HG03575 (cell line): ENCODE data around the gene TRIM71.

ENCODE experiments used
- ATAC-seq: cut with Tn5 transposase; IDR thresholded peaks from one replicate; pipeline ENCODE4 v1.9.1; 2021; ENCODE audit not compliant: unreplicated experiment, insufficient number of reproducible peaks, low FRiP score; ENCODE audit errors: extremely low read depth

The TRIM71 gene

DNA sequence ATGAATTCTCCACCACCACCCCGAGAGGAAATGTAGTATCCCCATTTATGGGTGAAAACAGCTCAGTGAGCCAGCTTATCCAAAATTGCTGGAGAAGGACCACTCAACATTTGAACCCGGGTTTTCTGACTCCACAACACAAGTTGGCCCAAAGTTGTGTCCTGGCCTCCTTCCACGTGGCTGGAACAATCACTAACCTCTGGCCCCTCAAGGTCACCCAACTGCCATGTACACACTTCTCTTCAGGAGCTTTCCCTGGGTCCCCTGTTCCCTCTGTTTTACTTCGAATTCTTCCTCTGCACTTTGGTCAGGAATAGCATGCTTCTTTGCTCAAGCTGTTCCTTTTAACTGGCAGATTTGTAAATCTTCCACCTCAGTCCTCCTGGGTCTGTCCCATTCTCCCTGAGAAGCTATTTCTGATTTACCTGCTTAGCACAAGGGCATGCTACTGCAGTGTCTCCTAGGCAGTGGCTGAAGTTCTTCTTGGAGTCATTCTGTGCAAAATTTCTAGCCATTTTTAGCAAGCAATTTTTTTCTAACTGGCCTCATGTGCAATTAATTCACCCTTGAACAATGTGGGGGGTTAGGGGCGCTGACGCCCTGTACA, 39.2 kb downstream of the TRIM71 start:
- no peak for ATAC-seq

DNA sequence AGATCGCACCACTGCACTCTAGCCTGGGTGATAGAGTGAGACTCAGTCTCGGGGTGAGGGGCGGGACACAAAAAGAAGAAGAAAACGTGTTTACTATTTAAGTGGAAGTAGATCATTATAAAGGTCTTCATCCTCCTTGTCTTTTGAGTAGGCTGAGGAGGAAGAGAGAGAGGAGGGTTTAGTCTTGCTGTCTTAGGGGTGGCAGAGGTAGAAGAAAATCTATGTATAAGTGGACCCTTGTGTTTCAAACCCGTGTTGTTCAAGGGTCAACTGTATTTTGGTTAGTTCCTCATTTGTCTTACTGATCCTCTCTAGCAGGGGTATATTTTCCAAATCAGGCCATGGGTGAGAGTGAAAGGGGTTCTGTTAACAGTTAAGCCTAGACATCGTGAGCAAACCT, 40.1 kb downstream of the TRIM71 start:
- no peak for ATAC-seq

- ATAC-seq, result no peak
These were observed 41.9 kb downstream of the TRIM71 start for GRCh38 chr3:32859604-32860237.

- no peak for ATAC-seq
These were observed 42.7 kb downstream of the TRIM71 start for GRCh38 chr3:32860499-32860898.

DNA sequence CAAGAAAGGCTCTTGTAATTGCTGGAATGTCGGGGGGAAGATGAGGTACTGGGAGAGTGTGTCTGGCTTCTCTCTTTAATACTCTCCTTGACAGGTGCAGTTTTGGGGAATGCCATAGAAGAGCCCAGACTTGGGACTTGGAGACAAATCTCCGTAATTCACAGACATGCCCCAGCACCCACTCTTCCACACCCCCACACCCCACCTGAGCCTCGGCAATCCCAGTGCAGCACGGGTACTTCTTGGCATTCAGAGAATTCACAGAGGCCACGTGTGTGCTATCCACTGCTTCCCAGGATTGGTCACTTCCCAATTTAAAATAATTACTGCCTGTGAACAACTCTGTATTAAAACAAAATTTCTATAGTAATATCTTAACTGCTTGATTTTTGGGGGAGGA, 43.9 kb downstream of the TRIM71 start:
- ATAC-seq, result no peak

DNA sequence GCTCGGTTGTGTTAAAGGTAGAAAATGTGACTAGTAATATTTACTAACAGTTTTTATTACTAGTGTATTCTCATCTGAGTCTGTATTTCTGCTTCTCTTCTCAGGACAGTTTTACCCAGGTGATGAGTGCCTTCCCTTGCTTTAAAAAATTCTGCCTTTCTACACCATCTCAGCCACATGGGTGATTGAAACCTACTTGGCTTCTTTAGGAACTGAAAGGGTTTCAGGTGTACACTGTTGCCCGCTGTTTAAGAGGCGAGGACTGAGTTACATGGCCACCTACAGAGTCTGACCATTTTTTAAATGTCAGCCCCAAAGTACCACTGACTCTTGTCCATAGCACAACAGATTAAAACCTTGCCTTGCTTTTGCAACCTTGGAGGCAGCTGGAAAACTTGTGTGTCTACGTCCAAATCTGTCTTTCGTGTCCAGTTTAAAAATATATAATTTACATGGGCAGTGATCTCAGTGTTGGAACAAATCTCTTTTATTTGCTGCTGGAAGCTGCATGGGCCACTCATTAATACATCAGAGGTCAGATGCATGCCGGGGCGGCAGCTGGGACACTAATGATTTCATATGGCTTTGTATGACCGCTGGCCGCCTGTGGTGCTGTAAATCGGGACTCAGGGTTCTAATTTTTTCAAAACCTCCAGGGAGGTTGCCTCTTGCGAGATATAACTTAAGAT, 44.6 kb downstream of the TRIM71 start:
- ATAC-seq, result no peak

- no peak for ATAC-seq
These were observed 45.2 kb downstream of the TRIM71 start for GRCh38 chr3:32862936-32863487.

DNA sequence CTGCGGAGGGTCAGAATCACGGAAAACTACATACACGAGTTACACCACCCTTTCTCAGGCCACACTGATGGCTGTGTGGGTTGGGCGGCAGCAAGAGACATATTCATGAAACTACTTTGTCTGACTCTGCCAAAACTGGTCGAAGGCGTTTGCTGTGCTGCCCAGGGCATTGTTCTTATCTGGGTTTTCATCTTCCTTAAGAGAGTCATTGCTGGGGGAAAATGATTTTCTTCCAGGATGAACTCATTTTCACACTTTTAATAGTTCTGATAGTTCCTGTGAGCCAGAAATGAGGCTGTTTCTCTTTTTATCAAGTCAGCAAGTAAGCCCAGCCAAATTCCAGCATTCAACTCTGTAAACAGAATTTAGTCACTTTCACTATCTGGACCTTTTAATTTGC, 47.6 kb downstream of the TRIM71 start:
- ATAC-seq, result no peak

- no peak for ATAC-seq
These were observed 48.7 kb downstream of the TRIM71 start for GRCh38 chr3:32866533-32866932.

DNA sequence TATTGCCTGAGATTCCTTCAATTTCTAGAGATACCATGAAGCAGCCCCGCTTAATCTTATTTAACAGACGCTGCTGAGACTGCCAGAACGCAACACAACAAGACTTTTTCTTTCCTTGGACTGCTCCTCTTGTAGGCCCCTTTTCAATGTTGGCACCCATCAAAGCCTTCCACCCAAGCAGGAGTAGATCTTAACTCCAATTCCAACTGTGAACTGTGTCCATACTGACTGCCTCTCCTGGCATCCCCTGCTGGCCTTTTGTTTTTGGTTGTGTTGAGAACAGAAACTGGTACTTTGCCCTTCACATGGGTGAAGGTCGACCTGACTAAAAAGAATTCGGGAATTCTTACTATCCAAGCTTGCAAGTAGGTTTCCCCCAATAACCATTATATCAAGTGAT, 50.2 kb downstream of the TRIM71 start:
- ATAC-seq, result no peak

DNA sequence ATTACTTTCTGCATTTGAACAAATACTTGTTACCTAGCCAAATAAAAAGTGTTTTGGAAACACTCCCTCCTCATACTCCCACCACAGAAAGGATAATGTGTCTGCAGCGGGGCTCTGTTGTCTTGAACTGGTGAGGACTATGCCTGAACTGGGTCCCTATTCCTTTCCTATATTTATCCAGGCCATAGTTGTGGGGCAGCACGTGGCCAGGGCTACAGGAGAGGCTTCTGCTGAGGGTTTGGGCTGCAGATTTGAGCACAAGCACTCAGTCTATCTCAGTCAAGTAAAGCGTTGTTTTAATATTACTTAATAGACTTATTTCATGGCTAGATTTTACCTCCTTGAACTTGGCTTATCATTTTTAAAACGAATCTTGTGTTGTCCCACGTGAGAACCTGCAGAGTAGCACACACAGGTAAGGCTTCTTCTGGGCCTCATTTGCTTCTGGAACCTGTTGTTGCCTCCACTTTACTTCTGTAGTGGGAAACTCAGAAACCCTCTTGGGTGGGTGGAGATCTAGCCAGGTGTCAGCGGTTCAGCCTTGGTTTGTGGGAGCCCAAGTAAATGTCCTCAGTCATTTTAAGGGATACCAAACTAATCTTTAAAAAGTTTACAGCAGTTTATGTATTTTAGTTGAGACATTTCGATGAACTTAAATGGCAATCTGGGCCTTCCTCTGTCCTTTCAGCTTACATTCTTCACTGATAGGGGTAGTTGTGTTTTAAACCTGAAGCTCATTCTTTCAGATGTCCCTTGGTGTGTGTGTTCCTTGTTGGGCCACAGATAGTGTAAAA, 51.1 kb downstream of the TRIM71 start:
- ATAC-seq, result no peak

DNA sequence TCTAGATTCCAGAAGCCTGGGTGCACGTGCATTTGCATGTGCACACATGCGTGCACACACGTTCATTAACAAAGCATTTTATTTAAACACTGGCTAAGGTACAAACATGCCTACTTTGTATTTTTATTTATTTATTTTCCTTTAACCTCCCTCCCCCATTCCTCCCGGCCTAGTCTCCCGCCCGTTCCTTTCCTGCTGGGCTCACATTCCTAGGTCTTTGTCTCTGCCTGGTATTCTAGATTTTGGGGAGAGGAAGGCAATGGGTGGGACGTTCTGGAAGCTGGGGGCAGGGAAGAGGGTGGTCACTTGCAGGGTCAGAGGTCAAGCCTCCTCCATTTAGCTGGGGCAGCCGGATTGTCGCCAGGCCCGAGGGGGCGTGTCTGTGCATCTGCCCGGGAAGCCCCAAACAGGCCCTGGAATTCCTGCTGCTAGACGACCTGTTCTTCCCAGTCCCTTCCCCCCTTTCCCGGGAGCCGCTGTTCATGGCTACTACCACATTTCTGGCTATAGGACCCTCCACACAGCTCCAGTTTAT, 51.8 kb downstream of the TRIM71 start:
- ATAC-seq, result no peak

- no peak for ATAC-seq
These were observed 52.7 kb downstream of the TRIM71 start for GRCh38 chr3:32870373-32871095.

DNA sequence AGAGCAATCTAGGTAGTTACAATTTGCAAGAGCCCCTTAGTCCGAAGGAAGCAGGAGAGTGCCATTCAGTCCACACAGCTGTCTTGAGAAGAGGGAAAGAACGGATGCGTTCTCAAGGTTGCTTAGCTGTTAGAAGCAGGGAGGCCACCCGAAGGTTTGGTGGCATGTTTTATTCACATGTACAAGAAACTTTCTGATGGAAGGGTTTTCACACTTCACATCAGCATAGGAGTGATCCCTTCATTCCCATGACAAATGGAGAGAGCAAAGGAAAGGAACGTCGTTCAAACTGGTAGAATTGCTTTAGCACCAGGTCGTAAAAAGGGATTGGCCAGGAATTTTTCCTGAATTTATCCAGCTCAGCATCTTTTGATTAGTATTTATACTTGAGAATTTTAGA, 53.5 kb downstream of the TRIM71 start:
- no peak for ATAC-seq

GRCh38 chr3:32872487-32873382, 54.9 kb downstream of the TRIM71 start:
- no peak for ATAC-seq

DNA sequence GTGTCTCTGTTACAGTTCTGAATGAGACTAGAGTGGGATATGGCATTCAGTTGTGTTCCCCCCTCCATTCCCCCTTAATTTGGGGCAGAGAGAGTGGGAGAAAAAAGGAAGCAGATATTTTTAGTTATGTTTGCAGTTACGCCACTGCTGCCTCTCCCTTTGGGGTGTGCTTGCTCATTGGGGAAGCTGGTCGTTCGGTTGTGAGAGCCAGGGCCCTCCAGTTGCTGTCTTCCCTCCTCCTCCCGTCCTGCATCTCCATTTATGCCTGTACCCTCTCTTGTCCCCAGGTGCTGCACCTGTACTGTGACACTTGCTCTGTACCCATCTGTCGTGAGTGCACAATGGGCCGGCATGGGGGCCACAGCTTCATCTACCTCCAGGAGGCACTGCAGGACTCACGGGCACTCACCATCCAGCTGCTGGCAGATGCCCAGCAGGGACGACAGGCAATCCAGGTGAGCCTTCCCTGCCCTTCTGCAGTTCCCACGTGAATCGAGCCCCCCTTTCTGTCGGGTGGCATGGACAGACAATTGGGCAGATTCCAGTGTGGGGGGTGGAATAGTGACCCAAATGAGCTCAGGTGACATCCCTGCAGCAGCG, 55.8 kb downstream of the TRIM71 start:
- ATAC-seq, result no peak

DNA sequence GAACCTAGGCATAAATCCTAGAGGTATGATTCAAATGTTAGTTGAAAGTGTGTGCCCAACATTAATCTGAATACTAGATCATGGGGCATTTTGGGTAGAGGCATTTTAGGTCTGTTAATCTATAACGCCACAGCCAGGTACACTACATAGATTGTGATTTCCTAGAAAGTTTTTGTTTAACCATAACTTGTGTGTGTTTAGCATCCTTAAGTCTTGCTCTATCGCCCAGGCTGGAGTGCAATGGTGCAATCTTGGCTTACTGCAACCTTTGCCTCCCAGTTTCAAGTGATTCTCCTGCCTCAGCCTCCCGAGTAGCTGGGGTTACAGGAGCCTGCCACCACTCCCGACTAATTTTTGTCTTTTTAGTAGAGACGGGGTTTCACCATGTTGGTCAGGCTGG, 59.1 kb downstream of the TRIM71 start:
- no peak for ATAC-seq
